Measurements from ENCODE around the gene ZNF786. TPM values are rescaled to one million over a fixed set of nuclear protein-coding genes. Genes with fewer than 3 reads are reported as not detected.

ZNF786 gene
- total and polyA plus RNA-seq, 8 donors: 1.8 to 4.4 (median 2.7) TPM

- intact Hi-C loops (cut with DNase I): no loop called here
- H3K27me3 ChIP-seq: no peaks in the 10 kb centered on the region
- H3K9me3 ChIP-seq: no peaks in the 10 kb centered on the region
- no peak overlapping the region for H3K4me3 ChIP-seq
- H3K36me3 ChIP-seq: peaks cover 0 to 13% (median 5%) of the 10 kb centered on the region in 3 donors
- peaks cover 0 to 31% (median 3%) of the 10 kb centered on the region in 3 donors for H3K4me1 ChIP-seq
- no peak overlapping the region for H3K27ac ChIP-seq
- no peak for DNase-seq
- TF ChIP-seq CTCF (IDR thresholded peaks at IDR 0.05): no peak
- FAIRE-seq: no peak
- WGBS, 2 donors: 56% methylated on average over 6 of the region's 6 CpGs
- ATAC-seq: no peak
These were observed 67.7 kb downstream of the ZNF786 start for GRCh38 chr7:149022756-149023360.

- no peak for FAIRE-seq
- intact Hi-C loops (cut with DNase I): no loop called here
- 70 to 76% methylated on average over 12 of the region's 12 CpGs for WGBS, 2 donors
These were observed 68.8 kb downstream of the ZNF786 start for GRCh38 chr7:149021725-149022062.

GRCh38 chr7:149020483-149020882 lies 70.0 kb downstream of the ZNF786 start:
- Histone ChIP-seq H3K4me1 (peaks cover 0 to 15% (median 3%) of the 10 kb centered on the region in 3 donors), H3K27ac (no peak overlapping the region), H3K27me3 (no peaks in the 10 kb centered on the region), H3K36me3 (peaks cover 0 to 28% (median 10%) of the 10 kb centered on the region in 3 donors), H3K4me3 (no peak overlapping the region), H3K9me3 (no peaks in the 10 kb centered on the region)
- ATAC-seq (no peak), FAIRE-seq (no peak), DNase-seq (no peak)
- intact Hi-C loops (cut with DNase I): no loop called here
- TF ChIP-seq CTCF (IDR thresholded peaks at IDR 0.05): no peak
- 74 to 78% methylated on average over 11 of the region's 11 CpGs for WGBS, 2 donors

More at GRCh38 chr7:149021725-149022062, 68.8 kb downstream of the ZNF786 start:
- Histone ChIP-seq H3K27ac (no peak overlapping the region), H3K27me3 (no peaks in the 10 kb centered on the region), H3K9me3 (no peaks in the 10 kb centered on the region), H3K4me3 (no peak overlapping the region), H3K4me1 (peaks cover 0 to 24% (median 3%) of the 10 kb centered on the region in 3 donors), H3K36me3 (peaks cover 0 to 17% (median 5%) of the 10 kb centered on the region in 3 donors)
- DNase-seq (no peak), ATAC-seq (no peak)
- TF ChIP-seq CTCF (IDR thresholded peaks at IDR 0.05): no peak

Other genes with a start within 250 kb of the ZNF786 start
- 1 to 10 TPM; 2.4 to 3.6 (median 3.2) TPM for gene EZH2, start 206.4 kb downstream of the ZNF786 start, total RNA-seq
- gene EZH2, start 206.4 kb downstream of the ZNF786 start, polyA plus RNA-seq: 1 to 10 TPM; 3.0 to 4.3 TPM
- gene PDIA4, start 62.2 kb downstream of the ZNF786 start, total RNA-seq: 100 to 1,000 TPM in 2 of 6 donors, 10 to 100 TPM in 4; 54.2 to 185 (median 86.7) TPM
- gene PDIA4, start 62.2 kb downstream of the ZNF786 start, polyA plus RNA-seq: 10 to 100 TPM; 35.6 to 52.1 TPM
- gene ZNF425, start 35.6 kb upstream of the ZNF786 start, total RNA-seq: 1 to 10 TPM in 2 of 6 donors, under 1 TPM in 4; 0.52 to 1.4 (median 0.95) TPM
- 1 to 10 TPM; 1.1 to 1.5 TPM for gene ZNF425, start 35.6 kb upstream of the ZNF786 start, polyA plus RNA-seq
- 1 to 10 TPM; 5.0 to 8.0 (median 5.9) TPM for gene ZNF398, start 56.7 kb upstream of the ZNF786 start, total RNA-seq
- gene ZNF398, start 56.7 kb upstream of the ZNF786 start, polyA plus RNA-seq: 1 to 10 TPM; 2.4 to 2.8 TPM
- 10 to 100 TPM; 12.1 to 19.4 (median 15.2) TPM for gene ZNF282, start 104.8 kb upstream of the ZNF786 start, total RNA-seq
- 10 to 100 TPM; 12.9 to 14.5 TPM for gene ZNF282, start 104.8 kb upstream of the ZNF786 start, polyA plus RNA-seq
- 1 to 10 TPM; 3.7 to 9.0 (median 5.2) TPM for gene ZNF212, start 148.9 kb upstream of the ZNF786 start, total RNA-seq
- gene ZNF212, start 148.9 kb upstream of the ZNF786 start, polyA plus RNA-seq: 10 to 100 TPM in 1 of 2 donors, 1 to 10 TPM in 1; 8.7 to 13.7 TPM
- gene ZNF783, start 171.5 kb upstream of the ZNF786 start, total RNA-seq: 1 to 10 TPM; 4.7 to 9.9 (median 5.9) TPM
- 10 to 100 TPM in 1 of 2 donors, 1 to 10 TPM in 1; 9.8 to 11.2 TPM for gene ZNF783, start 171.5 kb upstream of the ZNF786 start, polyA plus RNA-seq

All from pancreas (tissue), 10 donors.